Activated CD4-positive, alpha-beta memory T cell treated with anti-CD3 and anti-CD28 coated beads for 36 hours (primary cell): Measurements from ENCODE around the gene FAM120A. TPM values are rescaled to one million over a fixed set of nuclear protein-coding genes. Genes with fewer than 3 reads are reported as not detected.

Experiments
- CTCF ChIA-PET: fragments of 350-600 bp; sonication (Branson Sonifier 250); formaldehyde crosslinking; loops from one replicate; lab custom pipeline; 2021; ENCODE audit warnings: antibody characterized with exemption, inconsistent platforms; lab: Charles Lee
- POLR2A ChIA-PET: fragments of 350-600 bp; sonication (Branson Sonifier 250); formaldehyde crosslinking; loops from one replicate; lab custom pipeline; 2021; ENCODE audit warnings: antibody characterized with exemption; lab: Charles Lee
- DNase-seq: peaks from one replicate; pipeline ENCODE4 v3.0.0-alpha.2; 2020
- H3K27ac Mint-ChIP-seq: one replicate; pipeline ENCODE4 v1.8.0; 2021; ENCODE audit warnings: mixed read lengths
- H3K27me3 Mint-ChIP-seq: one replicate; pipeline ENCODE4 v1.8.0; 2021; ENCODE audit warnings: mixed read lengths
- H3K36me3 Mint-ChIP-seq: one replicate; pipeline ENCODE4 v1.8.0; 2021; ENCODE audit warnings: mixed read lengths
- H3K4me1 Mint-ChIP-seq: one replicate; pipeline ENCODE4 v1.8.0; 2021; ENCODE audit warnings: low read depth, mixed read lengths
- H3K4me3 Mint-ChIP-seq: one replicate; pipeline ENCODE4 v1.8.0; 2021; ENCODE audit warnings: mild to moderate bottlenecking, mixed read lengths
- H3K9me3 Mint-ChIP-seq: one replicate; pipeline ENCODE4 v1.8.0; 2021; ENCODE audit warnings: mixed read lengths
- intact Hi-C: fragments of 100-400 bp; cut with micrococcal nuclease; formaldehyde crosslinking; loops from one replicate; pipeline ENCODE4 v1.15.1; 2023
- total RNA-seq, 2 experiments: library from RNA; stranded (reverse); gene quantifications; one replicate each; pipeline ENCODE4 v1.2.3, GENCODE V29; 2021

Gene FAM120A
- total RNA-seq, 2 experiments from 2014 or later, result 124 to 126 TPM

DNA sequence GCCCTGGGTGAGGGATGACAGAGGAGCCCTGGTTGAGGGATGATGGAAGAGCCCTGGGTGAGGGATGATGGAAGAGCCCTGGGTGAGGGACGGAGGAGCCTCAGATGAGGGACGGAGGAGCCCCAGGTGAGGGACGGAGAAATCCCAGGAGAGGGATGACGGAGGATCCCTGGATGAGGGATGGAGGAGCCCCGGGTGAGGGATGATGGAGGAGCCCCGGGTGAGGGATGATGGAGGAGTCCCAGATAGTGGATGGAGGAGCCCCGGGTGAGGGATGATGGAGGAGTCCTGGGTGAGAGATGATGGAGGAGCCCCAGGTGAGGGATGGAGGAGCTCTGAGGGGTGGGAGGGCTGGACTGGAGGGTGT, 135.8 kb downstream of the FAM120A start:
- ChIA-PET CTCF (no interaction called here), POLR2A (no interaction called here)
- H3K27me3 Mint-ChIP-seq, result no peaks in the 10 kb centered on the region
- DNase-seq, result no peak
- H3K27ac Mint-ChIP-seq, result no peak overlapping the region
- H3K4me1 Mint-ChIP-seq, result peaks cover 38% of the 10 kb centered on the region
- H3K36me3 Mint-ChIP-seq, result peaks cover 7% of the 10 kb centered on the region
- H3K4me3 Mint-ChIP-seq, result no peak overlapping the region
- peaks cover 17% of the 10 kb centered on the region for H3K9me3 Mint-ChIP-seq
- intact Hi-C loops, result no loop called here

DNA sequence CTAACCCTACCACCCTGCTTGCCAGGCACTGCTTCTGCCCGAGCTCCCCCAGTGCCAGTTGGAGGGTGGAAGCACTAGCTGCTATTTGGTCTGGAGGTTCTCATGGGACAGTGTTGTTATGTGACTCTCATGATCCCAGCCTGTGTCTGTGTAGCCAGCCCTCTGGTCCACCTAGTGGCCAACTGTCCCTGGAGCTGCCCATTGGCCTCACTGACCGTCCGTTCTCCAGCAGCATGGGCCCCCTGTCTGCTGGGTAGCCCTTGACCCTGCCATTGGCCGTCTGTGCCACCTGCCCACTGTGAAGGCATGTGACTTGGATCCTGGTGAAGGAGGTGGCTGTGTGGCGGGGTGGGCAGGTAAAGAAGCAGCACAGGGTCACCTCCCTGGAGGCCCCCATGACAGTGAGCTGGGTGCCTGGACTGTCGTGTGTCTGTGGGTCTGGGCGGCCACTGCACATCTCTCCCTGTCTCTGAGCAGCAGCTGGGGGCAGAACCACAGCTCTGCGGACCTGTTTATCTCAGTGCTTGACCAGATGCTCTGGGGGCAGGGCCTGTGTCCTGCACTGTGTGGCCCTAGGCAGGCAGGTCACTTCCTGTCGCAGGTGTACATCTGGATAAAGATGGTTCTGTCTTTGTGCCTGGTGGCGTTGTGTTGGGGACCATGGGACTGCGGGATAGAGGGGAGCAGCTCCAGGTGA, 136.3 kb downstream of the FAM120A start:
- H3K4me3 Mint-ChIP-seq, result no peak overlapping the region
- H3K27ac Mint-ChIP-seq, result no peak overlapping the region
- intact Hi-C loops, result no loop called here
- H3K9me3 Mint-ChIP-seq, result peaks cover 16% of the 10 kb centered on the region
- peaks cover 7% of the 10 kb centered on the region for H3K36me3 Mint-ChIP-seq
- H3K4me1 Mint-ChIP-seq, result peaks cover 42% of the 10 kb centered on the region
- ChIA-PET POLR2A (no interaction called here), CTCF (no interaction called here)
- no peak for DNase-seq
- no peaks in the 10 kb centered on the region for H3K27me3 Mint-ChIP-seq

- no peak overlapping the region for H3K27ac Mint-ChIP-seq
- CTCF ChIA-PET, result no interaction called here
These were observed 137.4 kb downstream of the FAM120A start for GRCh38 chr9:93588641-93589609.

DNA sequence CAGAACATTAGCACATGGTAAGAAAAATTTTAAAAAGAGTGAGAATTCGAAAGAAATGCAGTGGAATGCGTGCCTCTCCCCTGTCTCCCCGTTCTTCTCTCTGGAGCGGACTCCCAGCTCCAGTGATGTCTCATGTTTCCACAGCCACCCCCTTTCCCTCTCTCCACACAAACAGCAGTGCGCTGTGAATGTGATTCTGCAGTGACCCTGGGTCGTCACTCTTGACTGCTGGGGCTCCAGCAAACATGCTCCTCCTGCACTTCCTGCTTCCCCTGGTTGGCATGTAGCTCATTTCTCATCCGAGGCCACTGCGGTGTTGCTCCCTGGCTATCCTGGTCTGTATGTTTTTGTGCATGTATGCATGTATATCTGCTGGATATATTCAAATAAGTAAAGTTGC, 138.2 kb downstream of the FAM120A start:
- no peaks in the 10 kb centered on the region for H3K27me3 Mint-ChIP-seq
- peaks cover 40% of the 10 kb centered on the region for H3K4me1 Mint-ChIP-seq
- intact Hi-C loops, result no loop called here
- no peak for DNase-seq
- CTCF ChIA-PET, result no interaction called here
- H3K36me3 Mint-ChIP-seq, result no peaks in the 10 kb centered on the region
- H3K27ac Mint-ChIP-seq, result no peak overlapping the region
- peaks cover 3% of the 10 kb centered on the region for H3K9me3 Mint-ChIP-seq
- H3K4me3 Mint-ChIP-seq, result no peak overlapping the region
- POLR2A ChIA-PET, result no interaction called here

More at GRCh38 chr9:93588641-93589609, 137.4 kb downstream of the FAM120A start:
- intact Hi-C loops, result no loop called here
- POLR2A ChIA-PET, result no interaction called here
- peaks cover 5% of the 10 kb centered on the region for H3K36me3 Mint-ChIP-seq
- peaks cover 11% of the 10 kb centered on the region for H3K9me3 Mint-ChIP-seq
- no peak for DNase-seq
- H3K27me3 Mint-ChIP-seq, result no peaks in the 10 kb centered on the region
- H3K4me1 Mint-ChIP-seq, result peaks cover 44% of the 10 kb centered on the region
- no peak overlapping the region for H3K4me3 Mint-ChIP-seq

GRCh38 chr9:93590609-93591234, 139.2 kb downstream of the FAM120A start:
- Mint-ChIP-seq H3K4me1 (peaks cover 37% of the 10 kb centered on the region), H3K36me3 (no peaks in the 10 kb centered on the region), H3K4me3 (no peak overlapping the region), H3K9me3 (no peaks in the 10 kb centered on the region), H3K27me3 (no peaks in the 10 kb centered on the region), H3K27ac (no peak overlapping the region)
- intact Hi-C loops, result no loop called here
- ChIA-PET POLR2A (no interaction called here), CTCF (no interaction called here)
- DNase-seq, result no peak

DNA sequence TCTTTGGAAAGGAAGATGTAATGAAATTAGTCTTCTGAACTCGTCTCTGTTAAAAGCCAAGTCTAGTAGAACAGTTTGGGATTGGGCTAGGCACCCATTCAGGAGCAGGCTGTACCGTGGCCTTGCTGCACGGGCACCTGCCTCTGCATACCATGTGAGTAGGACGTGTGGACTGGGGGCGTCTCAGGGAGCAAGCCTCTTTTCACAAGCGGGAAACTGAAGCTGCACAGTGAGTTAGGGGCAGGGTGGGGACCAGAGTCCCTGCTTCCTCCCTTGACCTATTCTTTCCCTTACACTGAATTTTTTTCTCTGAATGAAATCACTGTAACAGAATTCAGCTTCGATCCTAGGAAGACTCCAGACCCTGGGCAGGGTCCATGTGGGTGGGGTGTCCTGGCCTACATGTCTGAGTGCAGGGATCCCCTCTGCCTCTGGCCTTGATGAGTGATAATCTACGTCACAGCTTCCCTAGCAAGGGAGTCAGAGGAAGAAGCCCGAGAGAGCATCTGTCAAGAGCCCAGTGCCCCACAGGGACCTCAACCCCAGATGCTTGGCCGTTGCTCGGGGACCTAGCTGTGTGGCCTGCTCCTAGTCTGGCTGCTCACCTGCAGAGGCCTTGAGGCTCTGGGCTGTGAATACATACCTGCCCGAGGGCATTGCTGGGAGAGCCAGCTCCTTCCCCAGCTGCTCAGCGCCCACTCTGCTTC, 140.0 kb downstream of the FAM120A start:
- POLR2A ChIA-PET, result interaction anchor here (0.8 kb wide), 1 partner anchor 13 kb away, joined by 3 read pairs; no protein-coding TSS in a partner anchor
- Mint-ChIP-seq H3K9me3 (no peaks in the 10 kb centered on the region), H3K4me3 (no peak overlapping the region), H3K27me3 (no peaks in the 10 kb centered on the region), H3K4me1 (peaks cover 38% of the 10 kb centered on the region), H3K36me3 (no peaks in the 10 kb centered on the region), H3K27ac (no peak overlapping the region)
- intact Hi-C loops, result no loop called here
- CTCF ChIA-PET, result no interaction called here
- DNase-seq, result no peak

- Mint-ChIP-seq H3K4me3 (no peak overlapping the region), H3K9me3 (no peaks in the 10 kb centered on the region), H3K4me1 (peaks cover 31% of the 10 kb centered on the region), H3K36me3 (no peaks in the 10 kb centered on the region), H3K27ac (no peak overlapping the region), H3K27me3 (no peaks in the 10 kb centered on the region)
- no peak for DNase-seq
- POLR2A ChIA-PET, result interaction anchor here (0.8 kb wide), 1 partner anchor 13 kb away, joined by 3 read pairs; no protein-coding TSS in a partner anchor
- CTCF ChIA-PET, result interaction anchor here (0.6 to 1.0 kb wide), 2 partner anchors 41 to 1477 kb away, joined by 3 to 4 read pairs; partner anchors contain the start of gene SPTLC1
- intact Hi-C loops, result no loop called here
These were observed 140.6 kb downstream of the FAM120A start for GRCh38 chr9:93592008-93592642.

DNA sequence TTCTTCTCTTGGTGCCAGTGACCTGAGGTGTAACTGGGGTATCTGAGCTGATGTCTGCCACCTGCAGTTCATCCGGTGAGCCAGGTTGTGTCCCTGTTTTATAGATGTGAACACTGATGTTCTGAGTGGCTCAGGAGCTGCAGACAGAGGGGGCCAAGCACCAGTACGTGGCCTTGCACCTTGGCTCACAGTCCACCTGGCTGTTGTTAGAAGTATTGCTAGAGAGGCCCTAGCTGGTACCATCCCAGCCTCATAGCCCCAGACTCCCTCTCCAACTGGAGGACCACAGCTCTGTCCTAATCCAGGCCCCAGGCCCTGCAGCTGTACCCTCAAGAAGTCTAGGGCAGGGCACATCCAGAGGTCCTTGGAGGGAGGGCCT, 141.1 kb downstream of the FAM120A start:
- ChIA-PET POLR2A (no interaction called here), CTCF (interaction anchor here (0.6 to 1.0 kb wide), 2 partner anchors 41 to 1477 kb away, joined by 3 to 4 read pairs; partner anchors contain the start of gene SPTLC1)
- Mint-ChIP-seq H3K27me3 (no peaks in the 10 kb centered on the region), H3K4me1 (peaks cover 33% of the 10 kb centered on the region), H3K36me3 (no peaks in the 10 kb centered on the region), H3K4me3 (no peak overlapping the region), H3K27ac (no peak overlapping the region), H3K9me3 (no peaks in the 10 kb centered on the region)
- DNase-seq, result no peak
- intact Hi-C loops, result no loop called here

DNA sequence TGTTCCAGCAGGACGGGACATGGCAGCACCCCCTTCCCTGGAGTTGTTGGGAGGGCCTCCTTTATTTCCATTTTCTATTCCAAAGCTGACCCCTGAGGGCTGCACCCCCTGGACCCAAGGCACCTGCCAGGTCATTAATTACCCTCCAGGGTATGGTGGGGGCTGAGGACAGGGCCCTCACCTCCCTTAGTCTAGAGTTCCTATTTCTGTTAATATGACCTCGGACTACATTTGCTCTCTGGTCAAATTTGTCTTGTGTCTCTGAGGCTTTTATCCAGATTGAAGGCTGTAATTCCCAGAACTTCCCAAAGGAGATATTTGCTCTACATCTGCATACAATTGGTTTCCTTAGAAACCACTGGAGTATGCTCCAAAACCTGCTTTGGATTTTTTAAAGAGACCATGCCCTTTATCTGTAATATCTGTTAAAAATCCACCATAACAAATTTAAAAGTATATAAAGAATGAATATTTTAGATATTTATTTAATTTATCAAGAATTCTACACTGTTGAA, 141.7 kb downstream of the FAM120A start:
- Mint-ChIP-seq H3K4me1 (peaks cover 36% of the 10 kb centered on the region), H3K9me3 (no peaks in the 10 kb centered on the region), H3K36me3 (no peaks in the 10 kb centered on the region), H3K27ac (no peak overlapping the region), H3K27me3 (no peaks in the 10 kb centered on the region), H3K4me3 (no peak overlapping the region)
- CTCF ChIA-PET, result interaction anchor here (0.6 to 1.0 kb wide), 3 partner anchors 42 to 1794 kb away, joined by 3 to 4 read pairs (median 4); partner anchors contain the start of gene SPTLC1
- intact Hi-C loops, result no loop called here
- POLR2A ChIA-PET, result no interaction called here
- DNase-seq, result no peak

- CTCF ChIA-PET, result no interaction called here
- Mint-ChIP-seq H3K4me1 (peaks cover 39% of the 10 kb centered on the region), H3K27ac (no peak overlapping the region), H3K27me3 (no peaks in the 10 kb centered on the region), H3K9me3 (no peaks in the 10 kb centered on the region), H3K4me3 (no peak overlapping the region), H3K36me3 (no peaks in the 10 kb centered on the region)
- no peak for DNase-seq
- POLR2A ChIA-PET, result no interaction called here
- intact Hi-C loops, result no loop called here
These were observed 142.7 kb downstream of the FAM120A start for GRCh38 chr9:93594041-93594756.

DNA sequence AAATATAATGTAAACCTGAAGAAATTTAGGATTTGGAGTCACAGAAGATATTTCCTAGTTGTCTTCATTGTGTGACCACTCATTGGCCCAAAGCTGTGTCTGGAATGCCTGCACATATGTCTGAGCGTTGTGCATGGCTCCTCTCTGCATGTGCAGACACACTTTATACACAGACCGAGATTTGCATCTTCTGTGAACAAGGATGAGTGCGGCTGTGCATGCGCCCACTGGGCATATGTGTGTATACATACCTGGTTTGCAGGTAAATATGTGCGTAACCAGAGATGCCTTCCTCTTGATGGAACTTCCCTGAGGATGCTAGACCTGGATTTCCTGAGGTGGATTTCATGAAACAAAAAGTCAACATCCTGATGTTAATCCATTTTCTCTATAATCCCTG, 144.0 kb downstream of the FAM120A start:
- Mint-ChIP-seq H3K4me1 (peaks cover 43% of the 10 kb centered on the region), H3K4me3 (no peak overlapping the region), H3K27me3 (no peaks in the 10 kb centered on the region), H3K36me3 (no peaks in the 10 kb centered on the region), H3K9me3 (no peaks in the 10 kb centered on the region), H3K27ac (no peak overlapping the region)
- intact Hi-C loops, result no loop called here
- ChIA-PET CTCF (no interaction called here), POLR2A (no interaction called here)
- no peak for DNase-seq
